HEK293 (cell line): Measurements from ENCODE around the gene DOP1B.
A peak's percentile ranks its signal among the peaks of the same experiment; 100 is the strongest.

Experiments used
- BCL11A ChIP-seq: fragments of 450-650 bp; formaldehyde crosslinking; IDR thresholded peaks from 2 replicates; pipeline ENCODE4 v1.5.1; 2016; ENCODE audit warnings: low read depth, missing biosample characterization, missing genetic modification characterization
- MEIS1 ChIP-seq: sonication (generic); formaldehyde crosslinking; IDR thresholded peaks from 2 replicates; pipeline ENCODE4 v1.8.1; 2022; ENCODE audit warnings: missing genetic modification reagents, mild to moderate bottlenecking, borderline replicate concordance
- RBAK ChIP-seq: fragments of 450-650 bp; formaldehyde crosslinking; IDR thresholded peaks from 2 replicates; pipeline ENCODE4 v1.5.1; 2016; ENCODE audit warnings: missing biosample characterization, missing genetic modification characterization
- SALL2 ChIP-seq: fragments of 450-650 bp; formaldehyde crosslinking; IDR thresholded peaks from 2 replicates; pipeline ENCODE4 v1.5.0; 2017; ENCODE audit warnings: missing biosample characterization, mild to moderate bottlenecking, missing genetic modification characterization, borderline replicate concordance
- SETDB1 ChIP-seq: IDR thresholded peaks from one replicate; pipeline ENCODE4 v1.6.1; 2017; ENCODE audit warnings: mild to moderate bottlenecking, low read length, moderate library complexity, mixed read lengths; ENCODE audit not compliant: insufficient read length
- SP7 ChIP-seq: fragments of 450-650 bp; formaldehyde crosslinking; IDR thresholded peaks from 2 replicates; pipeline ENCODE4 v1.5.1; 2016; ENCODE audit warnings: missing biosample characterization, missing genetic modification characterization
- ZBTB20 ChIP-seq: fragments of 450-650 bp; formaldehyde crosslinking; IDR thresholded peaks from 2 replicates; pipeline ENCODE4 v1.5.1; 2016; ENCODE audit warnings: missing biosample characterization, missing genetic modification characterization
- ZEB2 ChIP-seq: fragments of 450-650 bp; formaldehyde crosslinking; IDR thresholded peaks from 2 replicates; pipeline ENCODE4 v1.5.1; 2016; ENCODE audit warnings: missing biosample characterization, missing genetic modification characterization
- ZNF146 ChIP-seq: fragments of 450-650 bp; formaldehyde crosslinking; IDR thresholded peaks from 2 replicates; pipeline ENCODE4 v1.5.1; 2016; ENCODE audit warnings: missing biosample characterization, missing genetic modification characterization
- ZNF157 ChIP-seq: fragments of 450-650 bp; formaldehyde crosslinking; IDR thresholded peaks from 2 replicates; pipeline ENCODE4 v1.5.1; 2016; ENCODE audit warnings: missing biosample characterization, missing genetic modification characterization
- ZNF175 ChIP-seq: fragments of 450-650 bp; formaldehyde crosslinking; IDR thresholded peaks from 2 replicates; pipeline ENCODE4 v1.5.1; 2016; ENCODE audit warnings: missing biosample characterization, missing genetic modification characterization
- ZNF184 ChIP-seq: fragments of 450-650 bp; IDR thresholded peaks from 2 replicates; pipeline ENCODE4 v1.5.1; 2018; ENCODE audit warnings: missing biosample characterization, mild to moderate bottlenecking, missing genetic modification characterization
- ZNF202 ChIP-seq: fragments of 450-650 bp; formaldehyde crosslinking; IDR thresholded peaks from 2 replicates; pipeline ENCODE4 v1.5.1; 2016; ENCODE audit warnings: missing biosample characterization, missing genetic modification characterization, borderline replicate concordance
- ZNF223 ChIP-seq: fragments of 450-650 bp; formaldehyde crosslinking; IDR thresholded peaks from 2 replicates; pipeline ENCODE4 v1.5.1; 2016; ENCODE audit warnings: missing biosample characterization, missing genetic modification characterization
- ZNF24 ChIP-seq: fragments of 450-650 bp; formaldehyde crosslinking; IDR thresholded peaks from 2 replicates; pipeline ENCODE4 v1.5.1; 2016; ENCODE audit warnings: missing biosample characterization, missing genetic modification characterization
- ZNF311 ChIP-seq: fragments of 450-650 bp; formaldehyde crosslinking; IDR thresholded peaks from 2 replicates; pipeline ENCODE4 v1.5.1; 2017; ENCODE audit warnings: missing biosample characterization, missing genetic modification characterization, borderline replicate concordance
- ZNF324 ChIP-seq: fragments of 450-650 bp; formaldehyde crosslinking; IDR thresholded peaks from 2 replicates; pipeline ENCODE4 v1.5.1; 2016; ENCODE audit warnings: missing biosample characterization, missing genetic modification characterization
- ZNF391 ChIP-seq: fragments of 450-650 bp; formaldehyde crosslinking; IDR thresholded peaks from 2 replicates; pipeline ENCODE4 v1.5.1; 2016; ENCODE audit warnings: low read depth, missing biosample characterization, missing genetic modification characterization, borderline replicate concordance
- ZNF600 ChIP-seq: fragments of 450-650 bp; formaldehyde crosslinking; IDR thresholded peaks from 2 replicates; pipeline ENCODE4 v1.5.1; 2016; ENCODE audit warnings: missing biosample characterization, missing genetic modification characterization
- ZNF624 ChIP-seq: fragments of 450-650 bp; formaldehyde crosslinking; IDR thresholded peaks from 2 replicates; pipeline ENCODE4 v1.5.1; 2017; ENCODE audit warnings: missing biosample characterization, missing genetic modification characterization
- ZNF664 ChIP-seq: fragments of 450-650 bp; formaldehyde crosslinking; IDR thresholded peaks from 2 replicates; pipeline ENCODE4 v1.5.1; 2016; ENCODE audit warnings: missing biosample characterization, missing genetic modification characterization
- ZNF837 ChIP-seq: fragments of 450-650 bp; formaldehyde crosslinking; IDR thresholded peaks from 2 replicates; pipeline ENCODE4 v1.5.1; 2016; ENCODE audit warnings: missing biosample characterization, missing genetic modification characterization
- TF ChIP-seq, protein P1 (sequence below): fragments of 450-650 bp; IDR thresholded peaks from 2 replicates; pipeline ENCODE4 v1.5.1; 2018; ENCODE audit warnings: missing biosample characterization, missing genetic modification characterization
- TF ChIP-seq, protein P2 (sequence below): fragments of 450-650 bp; formaldehyde crosslinking; IDR thresholded peaks from 2 replicates; pipeline ENCODE4 v1.5.1; 2016; ENCODE audit warnings: missing biosample characterization, missing genetic modification characterization
- TF ChIP-seq, protein P3 (sequence below): fragments of 450-650 bp; formaldehyde crosslinking; IDR thresholded peaks from 2 replicates; pipeline ENCODE4 v1.5.1; 2017; ENCODE audit warnings: missing biosample characterization, missing genetic modification characterization
- TF ChIP-seq, protein P4 (sequence below): fragments of 450-650 bp; formaldehyde crosslinking; IDR thresholded peaks from 2 replicates; pipeline ENCODE4 v1.5.1; 2016; ENCODE audit warnings: missing biosample characterization, missing genetic modification characterization
- TF ChIP-seq, protein P5 (sequence below): fragments of 450-650 bp; formaldehyde crosslinking; IDR thresholded peaks from 2 replicates; pipeline ENCODE4 v1.5.1; 2016; ENCODE audit warnings: missing biosample characterization, missing genetic modification characterization
- TF ChIP-seq, protein P6 (sequence below): fragments of 450-650 bp; formaldehyde crosslinking; IDR thresholded peaks from 2 replicates; pipeline ENCODE4 v1.5.1; 2016; ENCODE audit warnings: missing biosample characterization, missing genetic modification characterization
- TF ChIP-seq, protein P7 (sequence below): fragments of 450-650 bp; IDR thresholded peaks from 2 replicates; pipeline ENCODE4 v1.5.1; 2018; ENCODE audit warnings: missing biosample characterization, mild to moderate bottlenecking, missing genetic modification characterization

The DOP1B gene

DNA sequence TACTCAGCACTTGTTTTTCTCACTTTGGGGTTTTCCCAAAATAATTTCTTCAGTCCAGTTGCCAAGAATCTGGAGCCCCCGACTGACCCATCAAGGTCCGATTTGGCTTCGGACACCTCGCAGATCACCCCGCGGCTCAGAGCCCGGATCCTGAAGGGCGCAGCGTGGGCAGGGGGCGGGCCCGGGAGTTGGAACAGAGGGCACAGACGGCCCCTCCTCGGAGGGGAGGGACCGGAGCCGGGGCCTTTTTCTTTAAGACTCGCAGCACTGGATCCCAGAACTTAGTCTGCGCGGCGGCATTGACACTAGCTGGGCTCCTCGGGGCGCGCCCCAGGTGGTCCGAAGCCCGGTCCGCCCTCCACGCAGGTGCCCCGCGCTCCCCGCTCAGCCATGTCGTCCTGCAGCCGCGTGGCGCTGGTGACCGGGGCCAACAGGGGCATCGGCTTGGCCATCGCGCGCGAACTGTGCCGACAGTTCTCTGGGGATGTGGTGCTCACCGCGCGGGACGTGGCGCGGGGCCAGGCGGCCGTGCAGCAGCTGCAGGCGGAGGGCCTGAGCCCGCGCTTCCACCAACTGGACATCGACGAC lies 21.7 kb upstream of the DOP1B start, which contains the start of gene CBR3 (continued):
- TF ChIP-seq ZNF157 (tag by site-specific recombination): no peak
- TF ChIP-seq ZNF837: no peak; the same call in 1 of the 2 replicates
- no peak for TF ChIP-seq MEIS1
- TF ChIP-seq, protein P1, sequence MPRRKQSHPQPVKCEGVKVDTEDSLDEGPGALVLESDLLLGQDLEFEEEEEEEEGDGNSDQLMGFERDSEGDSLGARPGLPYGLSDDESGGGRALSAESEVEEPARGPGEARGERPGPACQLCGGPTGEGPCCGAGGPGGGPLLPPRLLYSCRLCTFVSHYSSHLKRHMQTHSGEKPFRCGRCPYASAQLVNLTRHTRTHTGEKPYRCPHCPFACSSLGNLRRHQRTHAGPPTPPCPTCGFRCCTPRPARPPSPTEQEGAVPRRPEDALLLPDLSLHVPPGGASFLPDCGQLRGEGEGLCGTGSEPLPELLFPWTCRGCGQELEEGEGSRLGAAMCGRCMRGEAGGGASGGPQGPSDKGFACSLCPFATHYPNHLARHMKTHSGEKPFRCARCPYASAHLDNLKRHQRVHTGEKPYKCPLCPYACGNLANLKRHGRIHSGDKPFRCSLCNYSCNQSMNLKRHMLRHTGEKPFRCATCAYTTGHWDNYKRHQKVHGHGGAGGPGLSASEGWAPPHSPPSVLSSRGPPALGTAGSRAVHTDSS (tag by site-specific recombination): no peak
- TF ChIP-seq, protein P2, sequence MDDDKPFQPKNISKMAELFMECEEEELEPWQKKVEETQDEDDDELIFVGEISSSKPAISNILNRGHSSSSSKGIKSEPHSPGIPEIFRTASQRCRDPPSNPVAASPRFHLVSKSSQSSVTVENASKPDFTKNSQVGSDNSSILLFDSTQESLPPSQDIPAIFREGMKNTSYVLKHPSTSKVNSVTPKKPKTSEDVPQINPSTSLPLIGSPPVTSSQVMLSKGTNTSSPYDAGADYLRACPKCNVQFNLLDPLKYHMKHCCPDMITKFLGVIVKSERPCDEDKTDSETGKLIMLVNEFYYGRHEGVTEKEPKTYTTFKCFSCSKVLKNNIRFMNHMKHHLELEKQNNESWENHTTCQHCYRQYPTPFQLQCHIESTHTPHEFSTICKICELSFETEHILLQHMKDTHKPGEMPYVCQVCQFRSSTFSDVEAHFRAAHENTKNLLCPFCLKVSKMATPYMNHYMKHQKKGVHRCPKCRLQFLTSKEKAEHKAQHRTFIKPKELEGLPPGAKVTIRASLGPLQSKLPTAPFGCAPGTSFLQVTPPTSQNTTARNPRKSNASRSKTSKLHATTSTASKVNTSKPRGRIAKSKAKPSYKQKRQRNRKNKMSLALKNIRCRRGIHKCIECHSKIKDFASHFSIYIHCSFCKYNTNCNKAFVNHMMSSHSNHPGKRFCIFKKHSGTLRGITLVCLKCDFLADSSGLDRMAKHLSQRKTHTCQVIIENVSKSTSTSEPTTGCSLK: no peak
- TF ChIP-seq, protein P3, sequence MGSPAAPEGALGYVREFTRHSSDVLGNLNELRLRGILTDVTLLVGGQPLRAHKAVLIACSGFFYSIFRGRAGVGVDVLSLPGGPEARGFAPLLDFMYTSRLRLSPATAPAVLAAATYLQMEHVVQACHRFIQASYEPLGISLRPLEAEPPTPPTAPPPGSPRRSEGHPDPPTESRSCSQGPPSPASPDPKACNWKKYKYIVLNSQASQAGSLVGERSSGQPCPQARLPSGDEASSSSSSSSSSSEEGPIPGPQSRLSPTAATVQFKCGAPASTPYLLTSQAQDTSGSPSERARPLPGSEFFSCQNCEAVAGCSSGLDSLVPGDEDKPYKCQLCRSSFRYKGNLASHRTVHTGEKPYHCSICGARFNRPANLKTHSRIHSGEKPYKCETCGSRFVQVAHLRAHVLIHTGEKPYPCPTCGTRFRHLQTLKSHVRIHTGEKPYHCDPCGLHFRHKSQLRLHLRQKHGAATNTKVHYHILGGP (tag by site-specific recombination): no peak
- TF ChIP-seq ZNF664 (tag by site-specific recombination): no peak
- TF ChIP-seq ZBTB20: peak; percentile 41; the same call in 1 of the 2 replicates
- no peak for TF ChIP-seq BCL11A (tag by site-specific recombination)
- no peak for TF ChIP-seq ZNF202 (tag by site-specific recombination)
- peak; percentile 63; the same call in 1 of the 2 replicates for TF ChIP-seq SP7 (tag by site-specific recombination)
- TF ChIP-seq ZNF184 (tag by site-specific recombination): 0 out of 2 replicates have a peak, but pooled peaks have one; percentile 5
- TF ChIP-seq ZNF24 (tag by site-specific recombination): peak; percentile 46; the same call in 1 of the 2 replicates
- no peak for TF ChIP-seq ZNF223 (tag by site-specific recombination)
- no peak for TF ChIP-seq ZNF624 (tag by site-specific recombination)
- TF ChIP-seq ZEB2 (tag by site-specific recombination): no peak
- no peak; the same call in 1 of the 2 replicates for TF ChIP-seq ZNF146 (tag by site-specific recombination)
- peak; percentile 90 for TF ChIP-seq ZNF391
- TF ChIP-seq, protein P4, sequence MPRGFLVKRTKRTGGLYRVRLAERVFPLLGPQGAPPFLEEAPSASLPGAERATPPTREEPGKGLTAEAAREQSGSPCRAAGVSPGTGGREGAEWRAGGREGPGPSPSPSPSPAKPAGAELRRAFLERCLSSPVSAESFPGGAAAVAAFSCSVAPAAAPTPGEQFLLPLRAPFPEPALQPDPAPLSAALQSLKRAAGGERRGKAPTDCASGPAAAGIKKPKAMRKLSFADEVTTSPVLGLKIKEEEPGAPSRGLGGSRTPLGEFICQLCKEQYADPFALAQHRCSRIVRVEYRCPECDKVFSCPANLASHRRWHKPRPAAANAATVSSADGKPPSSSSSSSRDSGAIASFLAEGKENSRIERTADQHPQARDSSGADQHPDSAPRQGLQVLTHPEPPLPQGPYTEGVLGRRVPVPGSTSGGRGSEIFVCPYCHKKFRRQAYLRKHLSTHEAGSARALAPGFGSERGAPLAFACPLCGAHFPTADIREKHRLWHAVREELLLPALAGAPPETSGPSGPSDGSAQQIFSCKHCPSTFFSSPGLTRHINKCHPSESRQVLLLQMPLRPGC (tag by site-specific recombination): peak; percentile 46; the same call in 1 of the 2 replicates
- no peak for TF ChIP-seq ZNF311 (tag by site-specific recombination)
- TF ChIP-seq, protein P5, sequence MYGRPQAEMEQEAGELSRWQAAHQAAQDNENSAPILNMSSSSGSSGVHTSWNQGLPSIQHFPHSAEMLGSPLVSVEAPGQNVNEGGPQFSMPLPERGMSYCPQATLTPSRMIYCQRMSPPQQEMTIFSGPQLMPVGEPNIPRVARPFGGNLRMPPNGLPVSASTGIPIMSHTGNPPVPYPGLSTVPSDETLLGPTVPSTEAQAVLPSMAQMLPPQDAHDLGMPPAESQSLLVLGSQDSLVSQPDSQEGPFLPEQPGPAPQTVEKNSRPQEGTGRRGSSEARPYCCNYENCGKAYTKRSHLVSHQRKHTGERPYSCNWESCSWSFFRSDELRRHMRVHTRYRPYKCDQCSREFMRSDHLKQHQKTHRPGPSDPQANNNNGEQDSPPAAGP (tag by site-specific recombination): peak; percentile 54; the same call in 1 of the 2 replicates
- no peak for TF ChIP-seq RBAK
- no peak for TF ChIP-seq SETDB1
- peak; percentile 79 for TF ChIP-seq ZNF324 (tag by site-specific recombination)
- no peak for TF ChIP-seq ZNF600 (tag by site-specific recombination)
- no peak; the same call in 1 of the 2 replicates for TF ChIP-seq SALL2 (tag by site-specific recombination)
- TF ChIP-seq, protein P6, sequence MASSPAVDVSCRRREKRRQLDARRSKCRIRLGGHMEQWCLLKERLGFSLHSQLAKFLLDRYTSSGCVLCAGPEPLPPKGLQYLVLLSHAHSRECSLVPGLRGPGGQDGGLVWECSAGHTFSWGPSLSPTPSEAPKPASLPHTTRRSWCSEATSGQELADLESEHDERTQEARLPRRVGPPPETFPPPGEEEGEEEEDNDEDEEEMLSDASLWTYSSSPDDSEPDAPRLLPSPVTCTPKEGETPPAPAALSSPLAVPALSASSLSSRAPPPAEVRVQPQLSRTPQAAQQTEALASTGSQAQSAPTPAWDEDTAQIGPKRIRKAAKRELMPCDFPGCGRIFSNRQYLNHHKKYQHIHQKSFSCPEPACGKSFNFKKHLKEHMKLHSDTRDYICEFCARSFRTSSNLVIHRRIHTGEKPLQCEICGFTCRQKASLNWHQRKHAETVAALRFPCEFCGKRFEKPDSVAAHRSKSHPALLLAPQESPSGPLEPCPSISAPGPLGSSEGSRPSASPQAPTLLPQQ (tag by site-specific recombination): peak; percentile 68
- no peak for TF ChIP-seq ZNF175 (tag by site-specific recombination)
- TF ChIP-seq, protein P7, sequence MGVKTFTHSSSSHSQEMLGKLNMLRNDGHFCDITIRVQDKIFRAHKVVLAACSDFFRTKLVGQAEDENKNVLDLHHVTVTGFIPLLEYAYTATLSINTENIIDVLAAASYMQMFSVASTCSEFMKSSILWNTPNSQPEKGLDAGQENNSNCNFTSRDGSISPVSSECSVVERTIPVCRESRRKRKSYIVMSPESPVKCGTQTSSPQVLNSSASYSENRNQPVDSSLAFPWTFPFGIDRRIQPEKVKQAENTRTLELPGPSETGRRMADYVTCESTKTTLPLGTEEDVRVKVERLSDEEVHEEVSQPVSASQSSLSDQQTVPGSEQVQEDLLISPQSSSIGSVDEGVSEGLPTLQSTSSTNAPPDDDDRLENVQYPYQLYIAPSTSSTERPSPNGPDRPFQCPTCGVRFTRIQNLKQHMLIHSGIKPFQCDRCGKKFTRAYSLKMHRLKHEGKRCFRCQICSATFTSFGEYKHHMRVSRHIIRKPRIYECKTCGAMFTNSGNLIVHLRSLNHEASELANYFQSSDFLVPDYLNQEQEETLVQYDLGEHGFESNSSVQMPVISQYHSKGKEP (tag by site-specific recombination): peak; percentile 40; the same call in 1 of the 2 replicates
